HEK293 (cell line): Measurements from ENCODE around the gene SNX6.

Source experiments
- BCL11B ChIP-seq: fragments of 450-650 bp; formaldehyde crosslinking; IDR thresholded peaks from 2 replicates; pipeline ENCODE4 v1.5.1; 2016; ENCODE audit warnings: low read depth, missing biosample characterization, missing genetic modification characterization
- EGR2 ChIP-seq: fragments of 450-650 bp; formaldehyde crosslinking; IDR thresholded peaks from 2 replicates; pipeline ENCODE4 v1.5.1; 2016; ENCODE audit warnings: low read depth, missing biosample characterization, missing genetic modification characterization
- GLIS2 ChIP-seq: fragments of 450-650 bp; formaldehyde crosslinking; IDR thresholded peaks from 2 replicates; pipeline ENCODE4 v1.5.1; 2016; ENCODE audit warnings: missing biosample characterization, missing genetic modification characterization
- KLF7 ChIP-seq: fragments of 450-650 bp; formaldehyde crosslinking; IDR thresholded peaks from 2 replicates; pipeline ENCODE4 v1.5.1; 2016; ENCODE audit warnings: missing biosample characterization, missing genetic modification characterization, borderline replicate concordance
- OVOL3 ChIP-seq: fragments of 450-650 bp; formaldehyde crosslinking; IDR thresholded peaks from 2 replicates; pipeline ENCODE4 v1.5.1; 2016; ENCODE audit warnings: missing biosample characterization, missing genetic modification characterization
- PATZ1 ChIP-seq: fragments of 450-650 bp; formaldehyde crosslinking; IDR thresholded peaks from 2 replicates; pipeline ENCODE4 v1.5.1; 2016; ENCODE audit warnings: missing biosample characterization, missing genetic modification characterization
- TCF7L2 ChIP-seq: IDR thresholded peaks from 2 replicates; pipeline ENCODE4 v1.6.1; 2011; ENCODE audit warnings: low read depth, mild to moderate bottlenecking, inconsistent platforms, low read length, moderate library complexity, borderline replicate concordance
- WT1 ChIP-seq: fragments of 450-650 bp; formaldehyde crosslinking; IDR thresholded peaks from 2 replicates; pipeline ENCODE4 v1.5.1; 2016; ENCODE audit warnings: missing biosample characterization, missing genetic modification characterization
- ZBTB20 ChIP-seq: fragments of 450-650 bp; formaldehyde crosslinking; IDR thresholded peaks from 2 replicates; pipeline ENCODE4 v1.5.1; 2016; ENCODE audit warnings: missing biosample characterization, missing genetic modification characterization
- ZBTB8A ChIP-seq: fragments of 450-650 bp; formaldehyde crosslinking; IDR thresholded peaks from 2 replicates; pipeline ENCODE4 v1.5.1; 2016; ENCODE audit warnings: missing biosample characterization, missing genetic modification characterization
- ZFP3 ChIP-seq: fragments of 450-650 bp; formaldehyde crosslinking; IDR thresholded peaks from 2 replicates; pipeline ENCODE4 v1.5.1; 2016; ENCODE audit warnings: low read depth, missing biosample characterization, missing genetic modification characterization
- ZIC2 ChIP-seq: fragments of 450-650 bp; formaldehyde crosslinking; IDR thresholded peaks from 2 replicates; pipeline ENCODE4 v1.5.1; 2016; ENCODE audit warnings: missing biosample characterization, missing genetic modification characterization
- ZNF214 ChIP-seq: fragments of 450-650 bp; formaldehyde crosslinking; IDR thresholded peaks from 2 replicates; pipeline ENCODE4 v1.5.1; 2017; ENCODE audit warnings: missing biosample characterization, mild to moderate bottlenecking, missing genetic modification characterization, borderline replicate concordance
- ZNF292 ChIP-seq: fragments of 450-650 bp; formaldehyde crosslinking; IDR thresholded peaks from 2 replicates; pipeline ENCODE4 v1.5.1; 2016; ENCODE audit warnings: low read depth, missing biosample characterization, missing genetic modification characterization, borderline replicate concordance
- ZNF366 ChIP-seq: fragments of 450-650 bp; formaldehyde crosslinking; conservative IDR thresholded peaks from 2 replicates; pipeline ENCODE4 v1.5.1; 2016; ENCODE audit warnings: missing biosample characterization, missing genetic modification characterization
- ZNF423 ChIP-seq: fragments of 450-650 bp; formaldehyde crosslinking; IDR thresholded peaks from 2 replicates; pipeline ENCODE4 v1.5.1; 2016; ENCODE audit warnings: missing biosample characterization, missing genetic modification characterization
- ZNF488 ChIP-seq: fragments of 450-650 bp; formaldehyde crosslinking; IDR thresholded peaks from 2 replicates; pipeline ENCODE4 v1.5.1; 2016; ENCODE audit warnings: missing biosample characterization, missing genetic modification characterization
- ZNF510 ChIP-seq: fragments of 450-650 bp; formaldehyde crosslinking; IDR thresholded peaks from 2 replicates; pipeline ENCODE4 v1.5.1; 2018; ENCODE audit warnings: mild to moderate bottlenecking, missing genetic modification characterization, missing biosample characterization; ENCODE audit not compliant: insufficient replicate concordance
- ZNF548 ChIP-seq: fragments of 450-650 bp; formaldehyde crosslinking; IDR thresholded peaks from 2 replicates; pipeline ENCODE4 v1.5.1; 2016; ENCODE audit warnings: missing biosample characterization, missing genetic modification characterization
- ZNF560 ChIP-seq: fragments of 450-650 bp; formaldehyde crosslinking; IDR thresholded peaks from 2 replicates; pipeline ENCODE4 v1.5.1; 2017; ENCODE audit warnings: missing biosample characterization, missing genetic modification characterization, borderline replicate concordance
- ZNF645 ChIP-seq: fragments of 450-650 bp; formaldehyde crosslinking; IDR thresholded peaks from 2 replicates; pipeline ENCODE4; 2016; ENCODE audit warnings: missing biosample characterization, missing genetic modification characterization
- ZNF747 ChIP-seq: fragments of 450-650 bp; formaldehyde crosslinking; IDR thresholded peaks from 2 replicates; pipeline ENCODE4 v1.5.1; 2016; ENCODE audit warnings: missing biosample characterization, missing genetic modification characterization
- ZNF76 ChIP-seq: fragments of 450-650 bp; formaldehyde crosslinking; IDR thresholded peaks from 2 replicates; pipeline ENCODE4; 2016; ENCODE audit warnings: low read depth, missing biosample characterization, missing genetic modification characterization, borderline replicate concordance
- ZSCAN18 ChIP-seq: fragments of 450-650 bp; formaldehyde crosslinking; IDR thresholded peaks from 2 replicates; pipeline ENCODE4 v1.5.1; 2016; ENCODE audit warnings: missing biosample characterization, missing genetic modification characterization
- TF ChIP-seq, protein P1 (sequence below): fragments of 450-650 bp; formaldehyde crosslinking; optimal IDR thresholded peaks from 2 replicates; pipeline ENCODE3; 2016; ENCODE audit warnings: missing biosample characterization, mild to moderate bottlenecking, missing genetic modification characterization
- TF ChIP-seq, protein P2 (sequence below): fragments of 450-650 bp; formaldehyde crosslinking; IDR thresholded peaks from 2 replicates; pipeline ENCODE4 v1.5.1; 2016; ENCODE audit warnings: missing biosample characterization, missing genetic modification characterization

SNX6 gene

DNA sequence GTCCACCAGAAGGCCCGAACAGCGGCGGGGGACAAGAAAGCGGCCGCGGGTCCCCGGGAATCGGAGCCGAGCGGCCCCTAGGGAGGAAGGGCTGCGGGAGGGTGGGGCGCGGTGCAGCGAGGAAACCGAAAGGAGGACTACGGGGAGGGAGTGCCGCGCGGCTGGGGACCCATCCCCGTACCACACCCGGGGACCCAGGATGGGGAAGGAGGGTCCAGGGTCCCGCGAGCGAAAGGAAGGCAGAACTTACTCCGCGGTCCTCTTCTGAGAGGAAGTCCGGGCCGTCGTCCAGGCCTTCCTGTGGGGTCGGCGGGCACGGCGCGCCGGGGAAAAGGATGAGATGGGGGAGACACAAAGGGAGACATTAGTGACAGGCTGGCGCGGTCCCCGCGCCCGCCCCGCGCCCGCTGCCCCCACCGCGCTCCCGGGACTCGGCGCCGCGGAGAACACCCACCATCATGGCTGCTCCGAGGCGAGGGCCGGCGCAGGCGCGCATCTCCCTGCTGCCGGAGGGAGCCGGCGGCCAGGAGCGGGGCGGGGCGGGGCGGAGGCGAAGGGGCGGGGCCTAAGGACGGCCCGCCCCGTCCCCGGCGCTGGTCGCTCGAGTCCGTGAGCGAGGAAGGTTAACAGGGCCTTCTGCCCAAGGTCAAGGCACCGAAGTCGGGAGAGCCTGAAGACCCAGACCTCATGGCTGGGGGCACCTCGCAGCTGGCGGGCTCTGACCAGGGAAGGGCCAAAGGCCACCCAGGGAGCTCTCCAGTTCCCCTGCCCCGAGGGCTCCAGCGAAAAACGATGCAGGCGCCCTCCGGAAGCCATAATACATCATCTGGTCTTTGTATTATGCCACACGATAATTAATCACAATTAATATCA is at the start of gene SNX6 (continued):
- TF ChIP-seq ZNF76 (tag by site-specific recombination) (0 out of 2 replicates have a peak, but pooled peaks have one; percentile 64), BCL11B (no peak), ZNF214 (tag by site-specific recombination) (no peak), ZNF292 (no peak), ZNF548 (tag by site-specific recombination) (no peak), PATZ1 (peak; percentile 75), ZBTB8A (tag by site-specific recombination) (0 out of 2 replicates have a peak, but pooled peaks have one; percentile 46), ZNF488 (tag by site-specific recombination) (no peak), GLIS2 (tag by site-specific recombination) (peak; percentile 72), ZNF366 (tag by site-specific recombination) (no peak), EGR2 (tag by site-specific recombination) (0 out of 2 replicates have a peak, but pooled peaks have one; percentile 71), ZNF510 (tag by site-specific recombination) (peak; percentile 79), ZNF645 (no peak), ZNF423 (tag by site-specific recombination) (no peak), TCF7L2 (no peak), ZFP3 (tag by site-specific recombination) (no peak), ZNF560 (no peak), ZBTB20 (tag by site-specific recombination) (peak; percentile 96), ZIC2 (tag by site-specific recombination) (peak; percentile 20; the same call in 1 of the 2 replicates), ZSCAN18 (tag by site-specific recombination) (no peak), OVOL3 (no peak), KLF7 (tag by site-specific recombination) (peak; percentile 52; the same call in 1 of the 2 replicates), WT1 (tag by site-specific recombination) (peak; percentile 35; the same call in 1 of the 2 replicates), ZNF747 (tag by site-specific recombination) (no peak)
- TF ChIP-seq, protein P1, sequence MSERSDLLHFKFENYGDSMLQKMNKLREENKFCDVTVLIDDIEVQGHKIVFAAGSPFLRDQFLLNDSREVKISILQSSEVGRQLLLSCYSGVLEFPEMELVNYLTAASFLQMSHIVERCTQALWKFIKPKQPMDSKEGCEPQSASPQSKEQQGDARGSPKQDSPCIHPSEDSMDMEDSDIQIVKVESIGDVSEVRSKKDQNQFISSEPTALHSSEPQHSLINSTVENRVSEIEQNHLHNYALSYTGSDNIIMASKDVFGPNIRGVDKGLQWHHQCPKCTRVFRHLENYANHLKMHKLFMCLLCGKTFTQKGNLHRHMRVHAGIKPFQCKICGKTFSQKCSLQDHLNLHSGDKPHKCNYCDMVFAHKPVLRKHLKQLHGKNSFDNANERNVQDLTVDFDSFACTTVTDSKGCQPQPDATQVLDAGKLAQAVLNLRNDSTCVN (tag by site-specific recombination): peak; percentile 97
- TF ChIP-seq, protein P2, sequence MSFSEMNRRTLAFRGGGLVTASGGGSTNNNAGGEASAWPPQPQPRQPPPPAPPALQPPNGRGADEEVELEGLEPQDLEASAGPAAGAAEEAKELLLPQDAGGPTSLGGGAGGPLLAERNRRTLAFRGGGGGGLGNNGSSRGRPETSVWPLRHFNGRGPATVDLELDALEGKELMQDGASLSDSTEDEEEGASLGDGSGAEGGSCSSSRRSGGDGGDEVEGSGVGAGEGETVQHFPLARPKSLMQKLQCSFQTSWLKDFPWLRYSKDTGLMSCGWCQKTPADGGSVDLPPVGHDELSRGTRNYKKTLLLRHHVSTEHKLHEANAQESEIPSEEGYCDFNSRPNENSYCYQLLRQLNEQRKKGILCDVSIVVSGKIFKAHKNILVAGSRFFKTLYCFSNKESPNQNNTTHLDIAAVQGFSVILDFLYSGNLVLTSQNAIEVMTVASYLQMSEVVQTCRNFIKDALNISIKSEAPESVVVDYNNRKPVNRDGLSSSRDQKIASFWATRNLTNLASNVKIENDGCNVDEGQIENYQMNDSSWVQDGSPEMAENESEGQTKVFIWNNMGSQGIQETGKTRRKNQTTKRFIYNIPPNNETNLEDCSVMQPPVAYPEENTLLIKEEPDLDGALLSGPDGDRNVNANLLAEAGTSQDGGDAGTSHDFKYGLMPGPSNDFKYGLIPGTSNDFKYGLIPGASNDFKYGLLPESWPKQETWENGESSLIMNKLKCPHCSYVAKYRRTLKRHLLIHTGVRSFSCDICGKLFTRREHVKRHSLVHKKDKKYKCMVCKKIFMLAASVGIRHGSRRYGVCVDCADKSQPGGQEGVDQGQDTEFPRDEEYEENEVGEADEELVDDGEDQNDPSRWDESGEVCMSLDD: peak; percentile 65; the same call in 1 of the 2 replicates
